ENCODE data around the gene RAPGEFL1. TPM values are rescaled to one million over a fixed set of nuclear protein-coding genes. Genes with fewer than 3 reads are reported as not detected.

The RAPGEFL1 gene
- total RNA-seq, 2 donors from 2014 or later = 7.0 to 7.3 TPM

GRCh38 chr17:40179923-40180659 lies 2.8 kb downstream of the RAPGEFL1 start:
- no peak for DNase-seq
- Histone ChIP-seq H3K36me3 (replicated peaks in 1 of 2; ENCODE audit: insufficient read depth in 1 of 2, low read depth in 2 of 2) (no peaks in the 10 kb centered on the region), H3K9me3 (no peaks in the 10 kb centered on the region), H3K27ac (peak overlapping the region; percentile 17 to 48 (median 48)), H3K27me3 (no peaks in the 10 kb centered on the region), H3K4me1 (peaks cover 36% of the 10 kb centered on the region), H3K4me3 (no peak overlapping the region)
- intact Hi-C loops (cut with DNase I) = loop anchor here (10.0 kb wide), 1 partner anchor 55 kb away; the partner anchor contains the start of gene MSL1
- WGBS, 2 donors = 80 to 93% methylated on average over 5 to 6 of the region's 6 CpGs
- ATAC-seq = no peak
- no peak for TF ChIP-seq CTCF (IDR thresholded peaks at IDR 0.05)
- no peak for TF ChIP-seq POLR2A (IDR thresholded peaks at IDR 0.05)

GRCh38 chr17:40180694-40181093 lies 3.4 kb downstream of the RAPGEFL1 start:
- DNase-seq (peak; percentile 61 to 81 (median 74)), ATAC-seq (peak; percentile 50)
- H3K36me3 ChIP-seq (replicated peaks in 1 of 2; ENCODE audit: insufficient read depth in 1 of 2, low read depth in 2 of 2) = no peaks in the 10 kb centered on the region
- WGBS, 2 donors = 15 to 18% methylated on average over 5 of the region's 5 CpGs
- peaks cover 36% of the 10 kb centered on the region for H3K4me1 ChIP-seq
- peak overlapping the region; percentile 13 to 48 (median 48) for H3K27ac ChIP-seq
- intact Hi-C loops (cut with DNase I) = no loop called here
- H3K9me3 ChIP-seq = no peaks in the 10 kb centered on the region
- TF ChIP-seq POLR2A (IDR thresholded peaks at IDR 0.05) (no peak), CTCF (IDR thresholded peaks at IDR 0.05) (no peak)
- no peaks in the 10 kb centered on the region for H3K27me3 ChIP-seq
- H3K4me3 ChIP-seq = no peak overlapping the region

GRCh38 chr17:40181205-40181604 lies 3.9 kb downstream of the RAPGEFL1 start:
- H3K4me3 ChIP-seq = no peak overlapping the region
- no peaks in the 10 kb centered on the region for H3K36me3 ChIP-seq (replicated peaks in 1 of 2; ENCODE audit: insufficient read depth in 1 of 2, low read depth in 2 of 2)
- H3K27ac ChIP-seq = no peak overlapping the region
- ATAC-seq (no peak), DNase-seq (peak in 1 of 4 donors; percentile 17)
- intact Hi-C loops (cut with DNase I) = no loop called here
- no peaks in the 10 kb centered on the region for H3K27me3 ChIP-seq
- TF ChIP-seq CTCF (IDR thresholded peaks at IDR 0.05) = no peak
- TF ChIP-seq POLR2A (IDR thresholded peaks at IDR 0.05) = no peak
- peaks cover 36% of the 10 kb centered on the region for H3K4me1 ChIP-seq
- H3K9me3 ChIP-seq = no peaks in the 10 kb centered on the region
- 45 to 69% methylated on average over 5 to 8 of the region's 8 CpGs for WGBS, 2 donors

GRCh38 chr17:40182606-40183005 lies 5.3 kb downstream of the RAPGEFL1 start:
- 91 to 100% methylated on average over 5 to 6 of the region's 6 CpGs for WGBS, 2 donors
- no peaks in the 10 kb centered on the region for H3K27me3 ChIP-seq

More at GRCh38 chr17:40182606-40183005, 5.3 kb downstream of the RAPGEFL1 start:
- H3K9me3 ChIP-seq = no peaks in the 10 kb centered on the region
- intact Hi-C loops (cut with DNase I) = no loop called here
- H3K4me3 ChIP-seq = no peak overlapping the region
- H3K27ac ChIP-seq = no peak overlapping the region
- H3K4me1 ChIP-seq = peaks cover 26% of the 10 kb centered on the region
- DNase-seq = no peak
- TF ChIP-seq CTCF (IDR thresholded peaks at IDR 0.05) = no peak
- TF ChIP-seq POLR2A (IDR thresholded peaks at IDR 0.05) = no peak
- H3K36me3 ChIP-seq (replicated peaks in 1 of 2; ENCODE audit: insufficient read depth in 1 of 2, low read depth in 2 of 2) = no peaks in the 10 kb centered on the region
- no peak for ATAC-seq
